Endometrial microvascular endothelial cells (primary cell): Measurements from ENCODE around the gene VDAC1. TPM values are rescaled to one million over a fixed set of nuclear protein-coding genes. Genes with fewer than 3 reads are reported as not detected.

Experiments used
- in situ Hi-C: cut with HindIII; loops from 2 replicates; pipeline ENCODE4 v1.10.0; 2017; ENCODE audit warnings: low sequenced_read_pairs, low pct_unique_long_range_greater_than_20kb; ENCODE audit errors: inconsistent ontology term
- total RNA-seq: library from RNA; depleted of rRNA; stranded (reverse); fragments of >200 nt; gene quantifications from one replicate; pipeline ENCODE4 v1.2.3, GENCODE V29; 2015; ENCODE audit errors: inconsistent ontology term

VDAC1 gene
- total RNA-seq, 1 donor from 2014 or later = 355 TPM

- in situ Hi-C loops = no loop called here
Observed at GRCh38 chr5:133934822-133935666, 69.7 kb downstream of the VDAC1 start.

GRCh38 chr5:133934311-133934710 lies 70.5 kb downstream of the VDAC1 start:
- in situ Hi-C loops = no loop called here

- in situ Hi-C loops = no loop called here
Observed at GRCh38 chr5:133933670-133934295, 71.0 kb downstream of the VDAC1 start.

- in situ Hi-C loops = no loop called here
Observed at GRCh38 chr5:133933169-133933509, 71.6 kb downstream of the VDAC1 start.

GRCh38 chr5:133932441-133933168 lies 72.2 kb downstream of the VDAC1 start:
- in situ Hi-C loops = no loop called here

GRCh38 chr5:133931546-133931945 lies 73.2 kb downstream of the VDAC1 start:
- in situ Hi-C loops = no loop called here

GRCh38 chr5:133930813-133931090 lies 74.0 kb downstream of the VDAC1 start:
- in situ Hi-C loops = no loop called here

- in situ Hi-C loops = no loop called here
Observed at GRCh38 chr5:133930061-133930812, 74.5 kb downstream of the VDAC1 start.

GRCh38 chr5:133928587-133929393 lies 76.0 kb downstream of the VDAC1 start:
- in situ Hi-C loops = no loop called here

- in situ Hi-C loops = no loop called here
Observed at GRCh38 chr5:133927300-133928180, 77.2 kb downstream of the VDAC1 start.

- in situ Hi-C loops = no loop called here
Observed at GRCh38 chr5:133926489-133927299, 78.1 kb downstream of the VDAC1 start.

- in situ Hi-C loops = no loop called here
Observed at GRCh38 chr5:133925866-133926488, 78.8 kb downstream of the VDAC1 start.

- in situ Hi-C loops = no loop called here
Observed at GRCh38 chr5:133925269-133925668, 79.5 kb downstream of the VDAC1 start.

- in situ Hi-C loops = no loop called here
Observed at GRCh38 chr5:133924221-133924920, 80.4 kb downstream of the VDAC1 start.

- in situ Hi-C loops = no loop called here
Observed at GRCh38 chr5:133921979-133922378, 82.8 kb downstream of the VDAC1 start.
